H1 (cell line): ENCODE results near the gene NUP188. TPM values are rescaled to one million over a fixed set of nuclear protein-coding genes. Genes with fewer than 3 reads are reported as not detected.
A peak's percentile ranks its signal among the peaks of the same experiment; 100 is the strongest.

ENCODE experiments used
- CTCF ChIA-PET: fragments of 300-600 bp; sonication (Branson Sonifier 250); formaldehyde crosslinking; loops from one replicate; lab custom pipeline; 2021; ENCODE audit not compliant: partially characterized antibody; lab: Charles Lee
- POLR2A ChIA-PET: fragments of 300-600 bp; sonication (Branson Sonifier 250); formaldehyde crosslinking; loops from one replicate; lab custom pipeline; 2021; ENCODE audit warnings: inconsistent platforms; ENCODE audit not compliant: partially characterized antibody; lab: Charles Lee
- DNase-seq, 2 experiments: peaks; one replicate each; pipeline versions ENCODE4 v3.0.0 to v3.0.0-alpha.2; 2010 to 2022; ENCODE audit warnings: low spot score in 2 of 2, low read depth in 1 of 2, mixed read lengths in 1 of 2
- FAIRE-seq: peaks from 2 replicates; lab custom pipeline; 2011; peaks lifted over from hg19 to GRCh38; lab: Jason Lieb, UNC
- H2AFZ ChIP-seq: 2 replicates; pipeline ENCODE4 v1.8.1; 2012; ENCODE audit warnings: low read length, inconsistent platforms
- H2AK5ac ChIP-seq: 2 replicates; pipeline ENCODE4 v1.6.1; 2013; ENCODE audit warnings: low read depth, low read length
- H2BK120ac ChIP-seq: replicated peaks from 2 replicates; pipeline ENCODE3; 2013; ENCODE audit warnings: low read depth, low read length, inconsistent platforms
- H2BK12ac ChIP-seq: 2 replicates; pipeline ENCODE4 v1.6.1; 2013; ENCODE audit warnings: low read depth, low read length
- H2BK15ac ChIP-seq: 2 replicates; pipeline ENCODE4 v1.6.1; 2013; ENCODE audit warnings: low read length
- H2BK20ac ChIP-seq: 2 replicates; pipeline ENCODE4 v1.6.1; 2013; ENCODE audit warnings: low read length
- H2BK5ac ChIP-seq: 2 replicates; pipeline ENCODE4 v1.6.1; 2013; ENCODE audit warnings: low read depth, low read length
- H3K14ac ChIP-seq: 2 replicates; pipeline ENCODE4 v1.6.1; 2013; ENCODE audit warnings: inconsistent platforms; ENCODE audit not compliant: insufficient read length
- H3K18ac ChIP-seq: 2 replicates; pipeline ENCODE4 v1.6.1; 2013; ENCODE audit warnings: low read length; ENCODE audit errors: extremely low read depth
- H3K23ac ChIP-seq: 2 replicates; pipeline ENCODE4 v1.6.1; 2013; ENCODE audit warnings: inconsistent platforms; ENCODE audit not compliant: insufficient read length
- H3K23me2 ChIP-seq: 2 replicates; pipeline ENCODE4 v1.6.1; 2013; ENCODE audit warnings: low read depth, low read length
- H3K27ac ChIP-seq: 2 replicates; pipeline ENCODE4 v1.6.1; 2011; ENCODE audit warnings: low read depth, low read length, inconsistent platforms
- H3K27me3 ChIP-seq, 4 experiments: replicated peaks in 1 of 4; 1 replicate in 1 of 4; 2 replicates in 3 of 4; pipeline versions ENCODE4 v1.6.1 to v1.8.1; 2011 to 2013; ENCODE audit warnings: low read length in 3 of 4, mild to moderate bottlenecking in 3 of 4, inconsistent platforms in 2 of 4, mixed read lengths in 2 of 4, moderate library complexity in 1 of 4; ENCODE audit not compliant: control insufficient read depth in 3 of 4, insufficient read depth in 3 of 4; ENCODE audit errors: extremely low read depth in 1 of 4
- H3K36me3 ChIP-seq, 4 experiments: 2 replicates each; pipeline versions ENCODE4 v1.6.1 to v1.8.1; 2011 to 2013; ENCODE audit warnings: mild to moderate bottlenecking in 4 of 4, low read length in 3 of 4, moderate library complexity in 2 of 4, control low read depth in 1 of 4, inconsistent platforms in 1 of 4; ENCODE audit not compliant: insufficient read depth in 4 of 4, control insufficient read depth in 2 of 4
- H3K4ac ChIP-seq: replicated peaks from 2 replicates; pipeline ENCODE3; 2013; ENCODE audit warnings: low read length, low read depth, mixed read lengths, inconsistent platforms; ENCODE audit not compliant: insufficient read length
- H3K4me1 ChIP-seq, 4 experiments: replicated peaks in 1 of 4; 1 replicate in 1 of 4; 2 replicates in 3 of 4; pipeline versions ENCODE4 v1.6.1 to v1.8.1; 2011 to 2013; ENCODE audit warnings: low read length in 3 of 4, inconsistent platforms in 2 of 4, mixed read lengths in 1 of 4; ENCODE audit not compliant: insufficient read depth in 4 of 4, control insufficient read depth in 3 of 4
- H3K4me2 ChIP-seq, 2 experiments: 2 replicates each; pipeline versions ENCODE4 v1.6.1 to v1.8.1; 2011 to 2013; ENCODE audit warnings: low read depth in 2 of 2, low read length in 2 of 2, control low read depth in 1 of 2, inconsistent platforms in 1 of 2, mild to moderate bottlenecking in 1 of 2; ENCODE audit not compliant: insufficient read depth in 1 of 2
- H3K4me3 ChIP-seq, 4 experiments: fragments of 200-600, 300-600 bp in 1 of 4; sonication (generic), shearing (Covaris generic), sonication (Bioruptor Twin) in 1 of 4; 2 replicates each; pipeline versions ENCODE4 v1.5.1 to v1.8.1; 2011 to 2016; ENCODE audit warnings: low read length in 4 of 4, low read depth in 3 of 4, control low read depth in 2 of 4, inconsistent platforms in 2 of 4, mild to moderate bottlenecking in 2 of 4, mixed read lengths in 1 of 4, moderate library complexity in 1 of 4; ENCODE audit not compliant: insufficient read depth in 2 of 4; ENCODE audit errors: extremely low read depth in 1 of 4
- H3K56ac ChIP-seq: replicated peaks from 2 replicates; pipeline ENCODE3; 2013; ENCODE audit warnings: low read depth, mild to moderate bottlenecking, mixed read lengths, low read length, inconsistent platforms; ENCODE audit not compliant: insufficient read length
- H3K79me1 ChIP-seq: 2 replicates; pipeline ENCODE4 v1.6.1; 2013; ENCODE audit warnings: low read depth, low read length, control low read depth
- H3K79me2 ChIP-seq, 2 experiments: 2 replicates each; pipeline versions ENCODE4 v1.6.1 to v1.8.1; 2012 to 2013; ENCODE audit warnings: low read length in 2 of 2, mild to moderate bottlenecking in 2 of 2, inconsistent platforms in 1 of 2; ENCODE audit not compliant: insufficient read depth in 2 of 2, control insufficient read depth in 1 of 2
- H3K9ac ChIP-seq, 4 experiments: replicated peaks in 1 of 4; 1 replicate in 1 of 4; 2 replicates in 3 of 4; pipeline versions ENCODE4 v1.6.1 to v1.8.1; 2011 to 2013; ENCODE audit warnings: low read depth in 3 of 4, low read length in 3 of 4, control low read depth in 2 of 4, mild to moderate bottlenecking in 2 of 4, moderate library complexity in 2 of 4, inconsistent platforms in 1 of 4; ENCODE audit errors: extremely low read depth in 1 of 4
- H3K9me3 ChIP-seq, 2 experiments: 2 replicates each; pipeline versions ENCODE4 v1.6.1 to v1.8.1; 2012 to 2013; ENCODE audit warnings: mild to moderate bottlenecking in 2 of 2, moderate library complexity in 2 of 2, control low read depth in 1 of 2, inconsistent platforms in 1 of 2, low read depth in 1 of 2, low read length in 1 of 2, mixed read lengths in 1 of 2; ENCODE audit not compliant: insufficient read depth in 2 of 2
- H4K20me1 ChIP-seq, 2 experiments: replicated peaks in 1 of 2; 2 replicates each; pipeline versions ENCODE3 to v1.8.1; 2011 to 2013; ENCODE audit warnings: inconsistent platforms in 2 of 2, low read length in 2 of 2, mild to moderate bottlenecking in 1 of 2; ENCODE audit not compliant: insufficient read depth in 2 of 2, control insufficient read depth in 1 of 2
- H4K5ac ChIP-seq: 2 replicates; pipeline ENCODE4 v1.6.1; 2013; ENCODE audit warnings: low read length, low read depth, mixed read lengths, inconsistent platforms; ENCODE audit not compliant: insufficient read length
- H4K8ac ChIP-seq: 2 replicates; pipeline ENCODE4 v1.8.0; 2013; ENCODE audit warnings: mild to moderate bottlenecking, moderate library complexity, low read length, inconsistent platforms; ENCODE audit not compliant: insufficient read depth; ENCODE audit errors: extremely low read depth
- H4K91ac ChIP-seq: replicated peaks from 2 replicates; pipeline ENCODE3; 2013; ENCODE audit warnings: low read length, mixed read lengths, inconsistent platforms; ENCODE audit not compliant: insufficient read length
- CBX5 ChIP-seq: fragments of 300-800, 300-1000 bp; sonication (generic); IDR thresholded peaks from 2 replicates; pipeline ENCODE4 v1.7.1; 2016; ENCODE audit warnings: antibody characterized with exemption, low read length, low read depth
- CHD2 ChIP-seq: IDR thresholded peaks from 2 replicates; pipeline ENCODE4 v1.6.1; 2012; ENCODE audit warnings: low read length, improper control_type of control experiment
- KDM4A ChIP-seq: IDR thresholded peaks from one replicate; pipeline ENCODE4 v1.7.1; 2012; ENCODE audit warnings: low read depth, mild to moderate bottlenecking, moderate library complexity, low read length, inconsistent platforms; ENCODE audit not compliant: severe bottlenecking
- POLR2A ChIP-seq, 2 experiments: IDR thresholded peaks; 1 replicate in 1 of 2; 2 replicates in 1 of 2; pipeline ENCODE4 v1.6.1; 2011; ENCODE audit warnings: low read depth in 2 of 2, low read length in 2 of 2, mild to moderate bottlenecking in 2 of 2; ENCODE audit errors: control extremely low read depth in 1 of 2
- POLR2AphosphoS5 ChIP-seq: IDR thresholded peaks from 2 replicates; pipeline ENCODE4 v1.6.1; 2011; ENCODE audit warnings: low read depth, low read length
- WGBS, 2 experiments: shearing (Covaris generic) in 1 of 2; methylation state at CpG; one replicate each; pipeline versions ENCODE4 v1.1.6 to v1.1.7; 2013 to 2015; ENCODE audit warnings: low lambda C conversion rate in 2 of 2, mixed read lengths in 2 of 2, inconsistent platforms in 1 of 2, low coverage in 1 of 2, missing lambda C conversion rate in 1 of 2; ENCODE audit not compliant: insufficient replicate concordance in 2 of 2, insufficient coverage in 1 of 2, insufficient read length in 1 of 2; ENCODE audit errors: extremely low coverage in 1 of 2, missing lambda C conversion rate in 1 of 2; 5-methylcytosine and 5-hydroxymethylcytosine counted together
- polyA plus RNA-seq, 7 experiments: library from polyadenylated mRNA; depleted of rRNA in 3 of 7; stranded (reverse) in 5 of 7; unstranded in 2 of 7; fragments of >200 nt in 5 of 7; fragments of 200-250 nt in 2 of 7; gene quantifications; 1 replicate in 5 of 7; 2 replicates in 1 of 7; 4 replicates in 1 of 7; pipeline versions ENCODE4 v1.2.1 to v1.2.3, GENCODE V29; 2011 to 2013; ENCODE audit warnings: missing spikeins in 2 of 7, mixed read lengths in 2 of 7
- total RNA-seq: library from RNA; stranded (reverse); fragmentation: NEBNext Ultra II Directional; extraction: Animal tissue kit (Norgen Biotek cat#: 25700); gene quantifications from 2 replicates; pipeline ENCODE4 v1.2.1, GENCODE V29; 2021
- TF ChIP-seq, protein P1 (sequence below): IDR thresholded peaks from 2 replicates; pipeline ENCODE4 v1.6.1; 2012; ENCODE audit warnings: inconsistent platforms

The NUP188 gene
- total and polyA plus RNA-seq, 2 of the 8 experiments (the other 6 are each of a cell fraction or from before 2014, with no cell fraction given) = 90.1 to 111 TPM

- Histone ChIP-seq H3K56ac (peak overlapping the region; percentile 47), H3K27me3 (no peaks in the 10 kb centered on the region), H4K20me1 (peaks cover 7 to 19% of the 10 kb centered on the region in 2 experiments), H2BK5ac (no peak overlapping the region), H3K79me1 (peaks cover 7% of the 10 kb centered on the region; the same call in 1 of the 2 replicates), H3K27ac (peak overlapping the region; percentile 32; the same call in 1 of the 2 replicates), H2BK20ac (no peak overlapping the region), H3K79me2 (peaks cover 2 to 35% of the 10 kb centered on the region in 2 experiments; a peak in 3 of 4 replicates), H4K5ac (no peak overlapping the region), H2BK12ac (0 out of 2 replicates have a peak overlapping the region, but pooled peaks have one; percentile 27), H2AK5ac (0 out of 2 replicates have a peak overlapping the region, but pooled peaks have one; percentile 24), H2AFZ (no peak overlapping the region), H4K91ac (no peak overlapping the region), H3K18ac (no peak overlapping the region), H3K4me1 (peaks cover 0 to 18% (median 11%) of the 10 kb centered on the region in 4 experiments; a peak in 6 of 7 replicates), H3K36me3 (no peaks in the 10 kb centered on the region), H2BK120ac (no peak overlapping the region), H3K23ac (no peak overlapping the region), H4K8ac (0 out of 2 replicates have a peak overlapping the region, but pooled peaks have one; percentile 95), H3K14ac (no peak overlapping the region), H3K23me2 (peaks cover 7% of the 10 kb centered on the region), H3K9me3 (no peaks in the 10 kb centered on the region), H3K4ac (peak overlapping the region; percentile 72), H2BK15ac (no peak overlapping the region), H3K4me3 (peak overlapping the region; percentile 61 to 75 (median 65); a peak in 6 of 8 replicates), H3K4me2 (peak overlapping the region; percentile 65 to 79), H3K9ac (no peak overlapping the region; a peak in 1 of 7 replicates)
- TF ChIP-seq, protein P1, sequence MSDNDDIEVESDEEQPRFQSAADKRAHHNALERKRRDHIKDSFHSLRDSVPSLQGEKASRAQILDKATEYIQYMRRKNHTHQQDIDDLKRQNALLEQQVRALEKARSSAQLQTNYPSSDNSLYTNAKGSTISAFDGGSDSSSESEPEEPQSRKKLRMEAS = no peak
- TF ChIP-seq CBX5 (no peak), KDM4A (peak; percentile 0), POLR2A (IDR thresholded peaks at IDR 0.05; ENCODE audit: control extremely low read depth in 1 of 2, low read depth in 2 of 2, low read length in 2 of 2) (0 out of 3 replicates have a peak, but pooled peaks of 1 of the 2 experiments have one; percentile 36), CHD2 (no peak), POLR2AphosphoS5 (no peak)
- WGBS, 2 experiments = 69% methylated on average over 16 of the region's 17 CpGs; no CpG with 5 or more reads in 1 of the 2 experiments
- FAIRE-seq (no peak), DNase-seq (no peak)
- POLR2A ChIA-PET = interaction anchor here (1.0 kb wide), 1 partner anchor 24 kb away, joined by 3 read pairs; no protein-coding TSS in a partner anchor
- CTCF ChIA-PET = interaction anchor here (1.5 kb wide), 1 partner anchor 72 kb away, joined by 4 read pairs; no protein-coding TSS in a partner anchor
Measured at GRCh38 chr9:129026442-129027223, 79.1 kb downstream of the NUP188 start.
